ENCODE results near the gene CITED4. TPM values are rescaled to one million over a fixed set of nuclear protein-coding genes. Genes with fewer than 3 reads are reported as not detected.

The CITED4 gene
- total and polyA plus RNA-seq, 9 of the 15 experiments (the other 6 are each of a cell fraction or from before 2014, with no cell fraction given), result 0.11 to 1.2 (median 0.17) TPM; not detected in 2

- FAIRE-seq, result no peak
- BruUV-seq (replicated peaks), result no TSS peak
- TF ChIP-seq CLOCK (CRISPR knock-in tag; IDR thresholded peaks at IDR 0.05; ENCODE audit: borderline replicate concordance), result no peak
- TF ChIP-seq BRF1 (IDR thresholded peaks at IDR 0.05; ENCODE audit: borderline replicate concordance, extremely low read depth, insufficient read length), result no peak
- TF ChIP-seq E2F6 (IDR thresholded peaks at IDR 0.05; ENCODE audit: borderline replicate concordance in 1 of 2, extremely low read depth in 1 of 2, insufficient read depth in 1 of 2, insufficient read length in 1 of 2, low read depth in 1 of 2, low read length in 1 of 2, poor library complexity in 1 of 2, severe bottlenecking in 1 of 2), result no peak
- peak; percentile 28 for TF ChIP-seq RBBP5 (IDR thresholded peaks at IDR 0.05; ENCODE audit: borderline replicate concordance, insufficient read depth, low read length, poor library complexity, severe bottlenecking)
- TF ChIP-seq ESRRA (IDR thresholded peaks at IDR 0.05; ENCODE audit: borderline replicate concordance, low read depth), result 0 out of 2 replicates have a peak, but pooled peaks have one; percentile 28
- TF ChIP-seq ZBTB40 (IDR thresholded peaks at IDR 0.05), result no peak
- TF ChIP-seq ZBTB40 (CRISPR knock-in tag; IDR thresholded peaks at IDR 0.05), result no peak
- peak; percentile 57; the same call in 1 of the 2 replicates for TF ChIP-seq MAFG (tag; conservative IDR thresholded peaks at IDR 0.05)
Measured at GRCh38 chr1:40887652-40888051, 25.5 kb upstream of the CITED4 start.

More at GRCh38 chr1:40887652-40888051, 25.5 kb upstream of the CITED4 start:
- Histone ChIP-seq H3K27ac (ENCODE audit: extremely low read depth, low read depth, low read length) (no peak overlapping the region), H3K4me1 (replicated peaks in 1 of 2; ENCODE audit: control insufficient read depth in 2 of 2, insufficient read depth in 2 of 2, low read length in 2 of 2) (peaks cover 0 to 6% of the 10 kb centered on the region in 2 experiments; a peak in 2 of 5 replicates), H3K4me2 (ENCODE audit: insufficient read depth, low read length) (no peak overlapping the region), H3K9me1 (ENCODE audit: control insufficient read depth, insufficient read depth, low read length) (no peaks in the 10 kb centered on the region), H3K9me3 (replicated peaks; ENCODE audit: control insufficient read depth, insufficient read depth, low read depth, low read length) (no peaks in the 10 kb centered on the region), H2AFZ (ENCODE audit: low read depth, low read length) (no peak overlapping the region), H3K27me3 (ENCODE audit: control insufficient read depth in 2 of 2, insufficient read depth in 2 of 2, low read length in 2 of 2) (peaks cover 0 to 10% of the 10 kb centered on the region in 2 experiments; a peak in 3 of 5 replicates), H3K4me3 (no peak overlapping the region), H3K9ac (ENCODE audit: insufficient read depth in 1 of 2, low read depth in 2 of 2, low read length in 2 of 2) (no peak overlapping the region), H3K36me3 (ENCODE audit: control insufficient read depth, insufficient read depth, low read length) (no peaks in the 10 kb centered on the region), H3K79me2 (ENCODE audit: control insufficient read depth, insufficient read depth, low read length) (no peaks in the 10 kb centered on the region), H4K20me1 (replicated peaks; ENCODE audit: control insufficient read depth, insufficient read depth, low read length) (no peaks in the 10 kb centered on the region)
- ChIA-PET CTCF (ENCODE audit: low intra/inter-chr PET ratio) (no interaction called here), POLR2A (interaction anchor here (0.6 to 2.0 kb wide), 5 partner anchors 10 to 1041 kb away, joined by 3 to 10 read pairs (median 5); no protein-coding TSS in a partner anchor)
- no peak for DNase-seq (ENCODE audit: extremely low read depth in 1 of 4, low spot score in 3 of 4)
- in situ Hi-C loops (cut with MboI) (no loop called here), intact Hi-C loops (cut with micrococcal nuclease) (no loop called here)
- no peak for ATAC-seq
- WGBS (ENCODE audit: insufficient coverage, low coverage, missing lambda C conversion rate), result 14% methylated on average over 6 of the region's 6 CpGs

Data from K562 (cell line).